Measurements from ENCODE around the gene VPS39.

The VPS39 gene

DNA sequence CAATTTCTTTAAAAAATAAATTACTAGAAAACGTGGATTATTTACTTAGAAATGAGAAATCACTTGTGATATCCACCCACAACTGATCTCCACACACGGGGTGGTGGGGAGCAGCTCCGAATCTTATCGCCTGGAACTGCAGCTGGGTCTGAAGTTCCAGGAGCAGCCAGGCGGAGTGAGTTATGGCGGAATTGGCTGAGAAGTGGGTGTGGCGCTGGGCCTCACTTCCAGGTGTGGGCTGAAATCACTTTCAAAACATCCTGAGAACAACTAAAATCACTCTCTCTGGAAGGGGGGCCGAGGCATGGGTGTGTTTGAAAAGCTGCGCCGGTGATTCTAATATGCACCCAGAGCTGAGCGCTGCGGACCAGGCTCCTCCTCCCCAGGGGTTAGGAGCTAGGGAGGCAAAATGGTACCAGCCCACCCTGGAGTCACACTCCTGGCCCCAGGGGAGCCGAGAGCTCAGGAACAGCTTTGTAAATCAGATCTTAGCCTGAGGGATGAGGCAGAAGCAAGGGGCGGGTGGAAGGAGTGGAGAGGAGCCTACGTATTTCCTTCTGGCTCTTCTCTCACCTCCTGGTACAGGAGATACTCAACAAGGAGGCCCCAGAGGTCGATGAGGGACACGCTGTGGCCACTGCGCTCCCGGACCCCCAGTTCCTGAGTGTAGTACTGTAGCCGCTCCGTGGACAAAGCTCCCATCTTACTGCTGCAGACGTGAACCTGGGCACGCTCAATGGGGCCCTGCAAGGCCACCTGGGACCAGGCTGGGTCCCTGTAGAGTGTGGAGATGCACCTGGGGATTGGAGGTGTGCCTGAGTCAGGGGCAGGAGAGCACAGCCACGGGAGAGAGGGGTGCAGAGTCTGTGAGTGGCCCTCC, 61.3 kb downstream of the VPS39 start:
- in situ Hi-C loops (cut with MboI; ENCODE audit: low sequenced_read_pairs), result loop anchor here (25.0 kb wide), 1 partner anchor 159 kb away; no protein-coding TSS in a partner anchor

DNA sequence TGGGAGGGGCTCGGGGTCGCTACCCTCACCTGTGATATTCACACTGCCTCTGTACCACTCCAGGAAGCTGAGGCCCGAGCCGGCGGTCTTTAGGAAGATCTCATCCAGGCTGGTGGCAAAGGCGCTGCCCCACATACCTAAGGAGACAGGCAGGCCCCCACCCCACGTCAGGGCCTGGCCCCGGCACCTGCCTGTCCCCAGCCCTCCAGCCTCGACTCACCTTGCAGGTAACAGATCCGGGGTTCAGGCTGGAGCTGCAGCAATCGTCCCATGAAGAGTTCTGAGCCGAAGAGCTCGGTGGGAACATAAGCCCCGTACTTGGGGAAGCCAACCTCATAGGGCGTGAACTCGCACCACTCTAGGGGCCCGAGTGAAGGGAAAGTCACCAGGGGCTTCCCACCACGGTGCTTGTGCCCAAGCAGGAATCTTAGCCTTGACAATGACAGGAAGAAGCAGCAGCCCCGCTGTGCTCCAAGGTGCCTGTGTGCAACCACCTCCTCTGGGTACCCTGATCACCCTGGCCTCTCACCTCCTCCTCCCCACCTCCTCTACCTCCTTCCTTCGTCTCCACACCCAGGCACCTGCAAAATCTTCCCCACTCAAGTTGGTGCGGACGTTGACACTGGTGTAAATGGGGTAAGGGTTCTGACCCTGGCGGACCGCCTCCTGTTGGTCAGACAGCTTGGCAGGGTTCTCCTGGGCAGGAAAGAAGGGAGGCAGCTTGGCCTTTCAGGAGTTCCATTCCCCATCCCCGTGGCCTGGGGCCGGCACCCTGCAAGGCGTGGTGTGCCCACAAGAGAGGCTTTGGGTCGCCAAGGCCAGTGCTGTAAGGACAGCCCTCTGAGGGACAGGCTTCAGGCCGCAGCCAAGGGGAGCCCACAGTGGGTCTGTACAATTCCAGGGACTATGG, 62.3 kb downstream of the VPS39 start:
- in situ Hi-C loops (cut with MboI; ENCODE audit: low sequenced_read_pairs), result loop anchor here (25.0 kb wide), 1 partner anchor 158 kb away; no protein-coding TSS in a partner anchor

DNA sequence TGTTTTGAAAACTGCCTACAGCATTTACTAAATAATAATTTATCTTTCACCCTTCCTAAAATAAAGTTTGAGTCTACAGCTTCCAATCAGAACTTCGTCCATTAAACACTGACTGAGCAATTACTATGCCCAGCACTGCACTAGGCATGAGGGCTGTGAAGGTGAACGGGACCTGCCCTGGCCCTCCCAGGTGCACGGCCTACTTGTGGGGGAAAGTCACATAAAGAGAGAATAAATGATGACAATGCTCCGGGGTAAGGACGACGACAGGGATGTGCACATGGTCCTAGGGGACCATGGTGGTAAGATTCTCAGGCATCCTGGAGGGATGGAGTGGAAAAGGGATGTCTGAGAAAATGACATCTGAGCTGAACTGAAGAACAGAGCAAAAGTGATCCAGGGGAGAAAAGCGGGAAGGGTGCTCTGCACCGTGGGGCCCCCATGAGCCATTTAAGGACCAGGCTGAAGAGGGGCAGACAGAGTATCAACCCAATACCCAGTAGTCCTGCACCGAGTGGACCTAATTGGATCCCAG, 63.2 kb downstream of the VPS39 start:
- in situ Hi-C loops (cut with MboI; ENCODE audit: low sequenced_read_pairs), result loop anchor here (25.0 kb wide), 1 partner anchor 158 kb away; no protein-coding TSS in a partner anchor

DNA sequence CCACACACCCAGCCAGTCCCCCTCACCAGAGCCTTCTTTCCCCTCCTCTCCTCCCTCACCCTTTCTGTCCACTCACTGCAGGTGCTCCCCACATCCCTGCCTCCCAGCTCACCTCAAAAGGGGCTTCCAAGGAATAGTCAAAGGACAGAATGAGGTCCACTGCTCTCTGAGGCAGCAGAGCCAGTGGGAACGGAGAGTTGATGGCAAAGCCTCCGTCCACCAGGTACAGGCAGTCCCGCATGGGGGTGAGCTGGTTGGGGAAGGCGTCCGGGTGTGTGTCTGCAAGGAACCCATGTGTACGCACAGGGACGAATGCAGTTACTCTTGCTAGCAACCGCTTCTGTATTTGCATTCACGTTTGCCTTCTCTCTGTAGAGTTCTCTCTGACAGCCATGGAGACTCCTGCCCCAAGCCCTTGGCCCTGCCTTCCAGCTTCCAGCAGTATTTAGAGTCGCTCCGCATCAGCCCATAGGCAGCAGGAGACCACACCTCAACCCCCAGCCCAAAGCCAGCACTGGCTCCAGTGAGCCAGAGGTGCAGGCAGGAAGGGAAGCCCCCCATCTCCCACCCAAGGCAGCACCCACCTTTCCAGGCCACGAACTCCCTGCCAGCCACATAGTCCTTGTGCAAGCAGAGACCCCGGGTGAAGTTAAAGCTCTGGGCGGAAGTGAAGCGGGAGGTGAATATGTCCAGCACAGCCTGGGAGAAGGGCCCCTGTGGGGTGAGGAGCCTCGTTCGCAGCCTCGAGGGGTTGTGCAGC, 64.1 kb downstream of the VPS39 start:
- in situ Hi-C loops (cut with MboI; ENCODE audit: low sequenced_read_pairs), result loop anchor here (25.0 kb wide), 1 partner anchor 157 kb away; no protein-coding TSS in a partner anchor

DNA sequence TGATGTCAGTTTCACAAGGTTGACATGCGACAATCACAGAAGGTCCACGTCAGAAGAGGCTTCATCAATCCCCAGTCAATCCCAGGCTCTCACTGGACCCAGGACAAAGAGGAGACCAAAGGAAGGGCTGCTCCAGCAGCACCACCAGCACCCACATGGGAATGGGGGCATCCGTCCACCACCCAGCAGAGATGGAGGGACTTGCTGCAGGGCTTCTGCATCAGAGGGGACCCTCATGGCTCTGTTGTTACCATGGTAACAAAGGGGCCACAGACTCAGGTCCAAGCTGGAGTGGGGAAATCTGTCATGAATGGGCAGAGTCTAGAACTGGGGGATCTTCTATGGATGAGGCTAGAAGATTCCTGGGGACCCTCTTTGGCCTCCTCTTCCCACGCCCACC, 64.7 kb downstream of the VPS39 start:
- in situ Hi-C loops (cut with MboI; ENCODE audit: low sequenced_read_pairs), result loop anchor here (25.0 kb wide), 1 partner anchor 156 kb away; no protein-coding TSS in a partner anchor

DNA sequence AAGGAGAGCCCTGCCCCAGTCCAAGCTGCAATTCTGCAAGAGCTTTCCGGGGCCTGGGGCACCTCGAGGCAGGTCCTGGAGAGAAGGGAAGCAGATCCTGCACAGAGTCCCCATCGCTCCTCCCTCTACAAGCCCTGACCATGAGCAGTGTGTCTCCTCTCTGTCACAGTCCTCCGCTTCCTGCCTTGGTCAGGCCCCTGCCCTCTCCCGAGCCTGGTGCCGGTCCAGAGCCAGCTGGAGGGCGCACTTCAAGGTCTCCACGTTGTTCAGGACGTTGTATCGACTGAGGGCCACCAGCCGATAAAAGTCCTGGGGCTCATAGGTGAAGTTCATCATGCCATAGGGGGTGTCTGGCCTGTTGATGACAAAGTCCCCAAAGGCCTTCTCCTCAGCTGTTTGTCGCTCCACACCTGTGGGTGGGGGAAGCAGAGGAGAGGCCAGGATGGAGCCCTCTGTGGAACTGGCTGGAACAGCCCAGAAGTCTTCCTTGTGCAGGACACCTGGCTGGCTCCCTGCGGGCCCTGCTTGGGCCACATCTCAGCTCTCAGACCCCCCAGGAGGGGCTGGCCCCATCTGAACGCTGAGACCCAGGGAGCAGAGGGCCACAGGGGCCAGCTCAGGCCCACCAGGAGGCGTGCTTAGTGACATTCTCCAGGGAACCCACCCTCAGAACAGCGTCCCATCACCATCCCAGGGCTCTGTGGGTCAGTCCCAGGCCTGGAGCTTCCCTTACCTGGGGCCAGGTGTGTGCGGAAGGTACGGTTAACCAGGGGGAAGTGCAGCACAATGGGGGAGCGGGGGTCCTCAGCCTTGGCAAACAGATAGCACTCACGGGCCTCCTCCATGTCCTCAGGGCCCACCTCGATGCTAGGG, 66.1 kb downstream of the VPS39 start:
- in situ Hi-C loops (cut with MboI; ENCODE audit: low sequenced_read_pairs), result loop anchor here (25.0 kb wide), 1 partner anchor 155 kb away; no protein-coding TSS in a partner anchor

DNA sequence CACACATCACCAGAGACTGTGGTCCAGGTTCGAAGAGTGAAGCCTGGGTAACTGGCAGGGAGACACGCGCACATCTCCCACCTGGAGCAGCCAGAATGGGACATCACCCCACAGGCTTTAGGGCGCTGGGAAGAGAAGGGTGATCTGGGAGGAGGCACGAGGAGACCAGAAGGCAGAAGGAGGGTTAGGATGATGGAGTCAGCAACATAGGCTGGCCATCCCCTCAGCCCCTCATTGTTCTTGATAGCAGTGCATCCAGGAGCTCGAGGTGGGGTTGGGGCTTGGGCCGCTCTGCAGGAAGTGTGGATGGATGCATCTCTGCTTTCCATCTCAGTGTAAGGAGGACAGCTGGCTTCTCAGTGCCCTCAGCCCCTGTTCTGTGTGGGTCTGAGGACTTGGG, 66.9 kb downstream of the VPS39 start:
- in situ Hi-C loops (cut with MboI; ENCODE audit: low sequenced_read_pairs), result loop anchor here (25.0 kb wide), 1 partner anchor 154 kb away; no protein-coding TSS in a partner anchor

DNA sequence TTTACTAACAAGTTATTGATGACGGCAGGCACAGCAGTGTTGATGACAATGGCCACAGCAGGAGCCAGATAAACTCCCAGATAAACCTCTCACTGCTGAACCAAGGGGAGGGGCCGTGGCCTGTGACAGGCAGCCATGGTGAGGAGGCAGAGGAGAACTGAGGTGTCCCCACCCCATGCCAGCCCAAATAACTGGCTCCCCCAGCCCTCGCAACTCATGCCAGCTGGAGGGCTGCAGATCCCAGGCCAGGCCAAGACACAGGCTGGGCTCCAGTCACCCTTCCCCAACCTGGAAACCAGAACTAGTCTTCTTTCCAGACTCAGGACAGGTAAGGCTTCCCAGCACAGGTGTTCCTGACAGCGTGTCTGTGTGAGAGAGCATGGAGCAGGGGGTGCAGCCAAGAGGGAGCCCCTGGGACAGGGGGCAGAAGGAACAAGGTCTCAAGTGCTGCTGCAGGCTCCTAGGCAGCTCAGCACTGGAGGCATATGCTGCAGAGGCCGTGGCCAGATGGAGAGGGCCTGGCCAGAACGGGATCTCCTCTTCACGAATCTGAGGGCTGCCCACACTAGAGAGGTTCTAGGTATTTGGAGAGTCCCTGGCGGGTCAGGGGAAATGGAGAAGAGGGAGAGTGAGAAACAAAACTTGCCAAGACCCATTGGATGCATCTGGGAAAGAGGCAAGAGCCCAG, 67.6 kb downstream of the VPS39 start:
- in situ Hi-C loops (cut with MboI; ENCODE audit: low sequenced_read_pairs), result loop anchor here (25.0 kb wide), 1 partner anchor 153 kb away; no protein-coding TSS in a partner anchor

DNA sequence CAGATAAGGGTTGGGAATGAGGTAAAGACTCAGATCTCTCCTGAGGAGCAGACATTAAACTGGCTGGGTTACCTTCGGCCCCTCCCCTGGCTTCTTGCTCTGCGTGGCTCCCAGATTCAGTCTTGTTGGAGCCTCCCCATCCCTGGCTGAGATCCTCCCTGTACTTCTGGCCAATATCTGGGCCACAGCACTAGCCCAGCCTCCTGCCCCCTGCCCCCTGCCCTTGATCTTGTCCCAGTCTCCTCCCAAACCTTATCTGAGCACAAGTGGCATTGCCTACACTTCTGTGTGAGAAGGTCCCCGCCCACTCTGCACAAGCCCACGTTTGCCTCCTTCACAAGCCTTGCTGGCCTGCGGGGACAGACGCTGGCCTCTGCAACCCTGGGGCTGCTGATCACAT, 68.5 kb downstream of the VPS39 start:
- in situ Hi-C loops (cut with MboI; ENCODE audit: low sequenced_read_pairs), result loop anchor here (10.0 to 25.0 kb wide), 2 partner anchors 75 to 152 kb away; no protein-coding TSS in a partner anchor

DNA sequence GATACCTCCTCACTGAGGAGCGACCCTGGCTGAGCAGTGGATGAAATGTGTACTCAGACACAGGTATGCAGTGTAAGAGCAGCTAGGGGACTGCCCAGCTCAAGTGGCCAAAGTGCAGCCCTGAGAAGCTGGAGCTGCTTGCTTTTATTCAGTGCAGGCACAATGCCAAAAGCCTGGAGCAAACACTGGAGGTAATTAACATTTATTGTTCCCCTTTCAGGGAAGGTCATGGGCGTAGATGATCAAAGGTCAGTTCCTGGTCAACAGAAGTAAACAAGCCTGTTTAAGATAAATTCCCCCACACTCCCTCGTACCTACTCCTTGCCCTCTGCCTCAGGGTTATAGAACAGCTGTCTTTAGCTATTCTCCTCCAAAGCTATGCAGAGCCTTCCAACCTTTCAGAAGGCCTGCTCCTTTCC, 69.1 kb downstream of the VPS39 start:
- in situ Hi-C loops (cut with MboI; ENCODE audit: low sequenced_read_pairs), result loop anchor here (10.0 to 25.0 kb wide), 2 partner anchors 74 to 152 kb away; no protein-coding TSS in a partner anchor

DNA sequence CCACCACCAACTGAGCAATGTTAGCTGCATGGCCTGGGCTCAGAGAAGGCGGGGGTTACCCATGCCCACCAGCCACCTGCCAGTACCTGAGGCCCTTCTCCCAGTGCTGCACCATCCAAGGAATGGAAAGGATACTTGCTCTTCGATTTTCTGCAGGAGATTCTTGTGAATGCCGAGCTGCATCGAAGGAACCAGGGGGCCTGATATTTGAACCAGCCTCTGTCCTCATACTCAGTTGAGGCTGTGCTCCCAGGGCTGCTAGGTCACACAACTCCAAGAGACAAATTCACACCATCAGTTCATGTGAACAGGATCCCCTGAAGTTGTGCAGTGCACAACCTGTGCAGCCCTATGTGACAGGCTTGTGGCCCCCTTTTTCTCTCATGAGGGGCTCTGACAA, 69.7 kb downstream of the VPS39 start:
- in situ Hi-C loops (cut with MboI; ENCODE audit: low sequenced_read_pairs), result loop anchor here (10.0 to 25.0 kb wide), 2 partner anchors 74 to 151 kb away; no protein-coding TSS in a partner anchor

DNA sequence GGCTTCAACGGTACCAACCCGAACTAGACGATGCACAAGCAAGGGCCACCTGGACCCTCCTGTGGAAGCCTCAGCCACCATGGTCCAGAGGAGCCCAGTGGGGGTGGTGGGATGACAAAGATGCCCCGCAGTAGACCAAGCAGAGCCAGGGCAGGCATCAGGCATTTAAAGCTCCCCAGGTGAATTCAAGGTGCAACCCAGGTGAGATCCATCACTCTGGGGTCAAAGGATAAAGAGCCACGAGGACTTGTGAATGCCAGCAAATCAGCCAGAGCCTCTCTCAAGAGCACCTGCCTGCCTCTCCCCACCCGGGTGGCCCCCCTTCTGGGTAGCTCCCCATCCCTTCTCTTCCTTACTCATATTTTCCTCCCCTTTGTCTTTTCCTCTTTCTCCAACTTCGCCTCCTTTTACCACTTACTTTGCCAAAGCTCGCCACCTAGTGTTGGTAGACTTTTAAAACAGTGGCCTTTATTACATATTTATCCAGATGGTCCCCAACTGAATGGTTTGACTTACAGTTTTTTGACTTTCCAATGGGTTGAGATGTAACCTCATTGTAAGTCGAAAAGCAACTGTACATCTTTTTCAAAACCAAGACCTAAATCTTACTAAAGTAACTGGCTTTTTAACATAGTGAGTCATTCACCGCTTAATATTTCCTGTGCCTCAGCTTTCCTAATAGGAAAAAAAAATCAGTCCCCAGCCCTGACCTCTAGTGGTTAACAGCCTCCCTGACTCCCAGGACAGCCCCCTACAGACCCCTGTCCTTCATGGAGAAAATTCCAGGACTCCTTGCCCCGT, 70.4 kb downstream of the VPS39 start:
- in situ Hi-C loops (cut with MboI; ENCODE audit: low sequenced_read_pairs), result loop anchor here (10.0 to 25.0 kb wide), 2 partner anchors 73 to 150 kb away; no protein-coding TSS in a partner anchor

DNA sequence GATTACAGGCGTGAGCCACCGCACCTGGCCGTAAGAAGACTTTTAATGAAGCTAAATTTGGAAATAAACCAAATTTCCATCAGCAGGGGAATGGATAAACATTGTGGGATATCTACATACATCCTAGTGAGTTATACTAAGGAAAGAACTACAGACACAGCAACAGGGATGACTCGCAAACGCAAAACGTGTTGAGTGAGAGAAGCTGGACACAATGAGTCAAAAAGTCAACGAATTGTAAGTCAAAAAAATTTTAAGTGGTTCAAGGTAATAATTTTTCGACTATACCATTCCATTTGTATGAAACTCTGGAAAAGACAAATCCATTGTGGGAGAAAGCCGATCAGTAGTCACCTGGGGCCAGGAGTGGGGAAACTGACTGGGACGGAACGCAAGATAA, 71.6 kb downstream of the VPS39 start:
- in situ Hi-C loops (cut with MboI; ENCODE audit: low sequenced_read_pairs), result loop anchor here (10.0 to 25.0 kb wide), 2 partner anchors 72 to 149 kb away; no protein-coding TSS in a partner anchor

DNA sequence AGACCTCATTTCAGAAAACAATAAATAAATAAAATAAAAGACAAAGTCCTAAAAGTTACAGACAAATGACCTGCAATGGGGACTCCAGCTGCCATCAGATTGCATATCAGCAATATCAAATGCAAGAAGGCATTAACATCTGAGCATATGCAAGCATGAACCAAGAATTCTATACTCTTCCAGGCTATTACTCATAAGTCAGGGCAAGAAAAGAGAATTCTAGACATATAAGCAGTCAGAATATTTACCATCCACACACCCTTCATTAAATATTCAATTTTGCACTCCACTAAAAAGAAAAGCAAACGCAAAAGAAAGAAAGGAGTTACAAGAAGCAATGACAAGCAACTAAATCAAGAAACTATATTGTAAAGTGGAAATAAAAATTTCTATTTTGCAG, 72.8 kb downstream of the VPS39 start:
- in situ Hi-C loops (cut with MboI; ENCODE audit: low sequenced_read_pairs), result loop anchor here (10.0 to 25.0 kb wide), 2 partner anchors 71 to 148 kb away; no protein-coding TSS in a partner anchor

DNA sequence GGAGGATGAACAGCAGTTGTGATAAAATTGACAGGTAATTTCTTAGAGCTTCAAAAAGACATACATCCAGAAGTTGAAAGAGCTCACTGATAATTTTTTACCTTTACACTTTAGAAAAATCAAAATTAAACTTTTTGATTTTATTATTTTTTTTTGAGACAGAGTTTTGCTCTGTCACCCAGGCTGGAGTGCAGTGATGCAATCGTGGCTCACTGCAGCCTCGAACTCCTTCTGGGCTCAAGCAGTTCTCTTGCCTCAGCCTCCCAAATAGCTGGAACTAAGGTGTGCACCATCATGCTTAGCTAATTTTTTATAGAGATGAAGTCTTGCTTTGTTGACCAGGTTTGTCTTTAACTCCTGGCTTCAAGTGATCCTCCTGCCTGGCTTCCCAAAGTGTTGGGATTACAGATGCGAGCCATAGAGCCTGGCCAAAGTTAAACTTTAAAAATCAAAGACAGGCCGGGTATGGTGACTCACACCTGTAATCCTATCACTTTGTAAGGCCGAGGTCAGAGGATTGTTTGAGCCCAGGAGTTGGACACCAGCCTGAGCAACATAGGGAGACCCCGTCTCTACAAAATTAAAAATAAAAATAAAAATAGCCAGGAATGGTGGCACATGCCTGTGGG, 73.4 kb downstream of the VPS39 start:
- in situ Hi-C loops (cut with MboI; ENCODE audit: low sequenced_read_pairs), result loop anchor here (10.0 to 25.0 kb wide), 2 partner anchors 70 to 147 kb away; no protein-coding TSS in a partner anchor

DNA sequence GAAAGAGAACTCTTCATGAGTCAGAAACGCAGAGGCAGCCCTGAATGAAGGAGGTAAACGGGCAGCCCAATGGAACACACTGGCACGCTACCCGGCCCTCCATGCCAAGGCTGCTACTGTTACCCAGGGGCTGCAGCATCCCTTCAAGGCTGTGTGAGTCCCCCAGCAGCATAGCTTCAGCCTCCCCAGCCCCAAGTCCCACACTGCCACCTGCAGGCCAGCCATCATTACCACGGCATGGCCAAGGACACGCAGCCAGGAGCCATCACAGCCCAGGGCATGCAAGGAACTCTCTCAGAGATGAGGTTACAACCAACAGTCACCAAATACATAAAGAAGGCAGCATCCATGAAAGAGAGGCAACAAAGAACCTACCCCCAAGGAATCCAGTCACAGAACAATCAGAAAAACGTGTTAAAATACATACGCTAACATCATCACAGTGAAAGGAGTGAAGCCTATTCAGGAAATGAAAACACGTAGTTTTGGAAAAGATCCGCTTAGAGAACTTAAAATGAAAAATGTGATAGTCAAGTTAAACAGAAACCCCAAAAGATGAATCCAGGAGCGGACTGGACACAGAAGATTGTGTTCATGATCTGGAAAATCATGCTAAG, 74.1 kb downstream of the VPS39 start:
- in situ Hi-C loops (cut with MboI; ENCODE audit: low sequenced_read_pairs), result loop anchor here (10.0 to 25.0 kb wide), 2 partner anchors 69 to 147 kb away; no protein-coding TSS in a partner anchor

Measured in HL-60/S4 treated with phorbol 12-myristate 13-acetate at 8.2 ng/mL for 4 days and 3 days (cell line).